SU-DHL-6 (cell line): Measurements from ENCODE around the gene DDX31.

Experiments used
- H2AFZ ChIP-seq: fragments of 200-600 bp; sonication (generic); 2 replicates; pipeline ENCODE4 v1.6.1; 2014; ENCODE audit warnings: low read depth, mild to moderate bottlenecking, moderate library complexity, mixed read lengths, antibody characterized with exemption, low read length; ENCODE audit not compliant: severe bottlenecking
- H3F3A ChIP-seq: fragments of 200-600 bp; shearing (Covaris generic); 2 replicates; pipeline ENCODE4 v1.6.0; 2016; ENCODE audit warnings: antibody characterized with exemption, mild to moderate bottlenecking; ENCODE audit not compliant: insufficient read depth
- H3K27ac ChIP-seq: fragments of 200-600 bp; sonication (generic); 2 replicates; pipeline ENCODE4 v1.5.1; 2016; ENCODE audit warnings: low read depth, mild to moderate bottlenecking, low read length, moderate library complexity, mixed read lengths
- H3K27me3 ChIP-seq: fragments of 200-600 bp; sonication (generic), shearing (Covaris generic); 2 replicates; pipeline ENCODE4 v1.6.0; 2014; ENCODE audit warnings: mild to moderate bottlenecking, low read length
- H3K36me3 ChIP-seq: fragments of 200-600 bp; sonication (generic); 2 replicates; pipeline ENCODE4 v1.6.1; 2014; ENCODE audit warnings: mild to moderate bottlenecking, low read length, mixed read lengths
- H3K4me2 ChIP-seq: fragments of 300-600, 200-600 bp; shearing (Covaris generic), sonication (generic); 2 replicates; pipeline ENCODE4 v1.6.0; 2014; ENCODE audit warnings: low read length, low read depth, mild to moderate bottlenecking; ENCODE audit not compliant: poor library complexity, severe bottlenecking
- H3K4me3 ChIP-seq: fragments of 200-600 bp; sonication (generic); 2 replicates; pipeline ENCODE4 v1.5.1; 2014; ENCODE audit warnings: antibody characterized with exemption, low read length, mild to moderate bottlenecking, mixed read lengths; ENCODE audit not compliant: insufficient read depth, poor library complexity, severe bottlenecking
- H3K79me2 ChIP-seq: fragments of 200-600 bp; sonication (generic); 2 replicates; pipeline ENCODE4 v1.6.1; 2014; ENCODE audit warnings: mild to moderate bottlenecking, low read length, moderate library complexity; ENCODE audit not compliant: insufficient read depth
- H3K9ac ChIP-seq: fragments of 200-600 bp; sonication (generic); 2 replicates; pipeline ENCODE4 v1.7.0; 2014; ENCODE audit warnings: mild to moderate bottlenecking, low read length
- H3K9me2 ChIP-seq: fragments of 200-600 bp; sonication (generic); replicated peaks from 2 replicates; pipeline ENCODE4 v1.6.1; 2014; ENCODE audit warnings: low read length; ENCODE audit not compliant: insufficient read depth
- H3K9me3 ChIP-seq: fragments of 200-600 bp; sonication (generic); 2 replicates; pipeline ENCODE4 v1.6.1; 2014; ENCODE audit warnings: low read length, mixed read lengths; ENCODE audit not compliant: insufficient read depth
- H4K20me1 ChIP-seq: fragments of 200-600 bp; sonication (generic); 2 replicates; pipeline ENCODE4 v1.6.1; 2014; ENCODE audit warnings: low read depth, mild to moderate bottlenecking, antibody characterized with exemption, low read length, moderate library complexity, mixed read lengths
- EZH2phosphoT487 ChIP-seq: fragments of 200-600 bp; sonication (generic), shearing (Covaris generic); conservative IDR thresholded peaks from 2 replicates; pipeline ENCODE4 v1.6.1; 2018; ENCODE audit warnings: mild to moderate bottlenecking, antibody characterized with exemption, low read length, moderate library complexity, mixed read lengths
- TF ChIP-seq, protein P1 (sequence below): fragments of 200-600 bp; sonication (generic); IDR thresholded peaks from one replicate; pipeline ENCODE4 v1.5.1; 2017; ENCODE audit warnings: antibody characterized with exemption, mild to moderate bottlenecking, low read length, moderate library complexity; ENCODE audit not compliant: insufficient read depth, poor library complexity, severe bottlenecking

Gene DDX31

GRCh38 chr9:132697230-132697629, 27.4 kb upstream of the DDX31 start:
- no peak overlapping the region for H2AFZ ChIP-seq
- peaks cover 27% of the 10 kb centered on the region for H3K9me3 ChIP-seq
- no peaks in the 10 kb centered on the region for H3K27me3 ChIP-seq
- no peak overlapping the region for H3K27ac ChIP-seq
- no peak overlapping the region for H3K4me3 ChIP-seq
- no peak overlapping the region for H3K9ac ChIP-seq
- no peaks in the 10 kb centered on the region for H4K20me1 ChIP-seq
- H3K4me2 ChIP-seq = no peak overlapping the region
- no peaks in the 10 kb centered on the region; the same call in 1 of the 2 replicates for H3K36me3 ChIP-seq
- no peak for TF ChIP-seq EZH2phosphoT487
- TF ChIP-seq, protein P1, sequence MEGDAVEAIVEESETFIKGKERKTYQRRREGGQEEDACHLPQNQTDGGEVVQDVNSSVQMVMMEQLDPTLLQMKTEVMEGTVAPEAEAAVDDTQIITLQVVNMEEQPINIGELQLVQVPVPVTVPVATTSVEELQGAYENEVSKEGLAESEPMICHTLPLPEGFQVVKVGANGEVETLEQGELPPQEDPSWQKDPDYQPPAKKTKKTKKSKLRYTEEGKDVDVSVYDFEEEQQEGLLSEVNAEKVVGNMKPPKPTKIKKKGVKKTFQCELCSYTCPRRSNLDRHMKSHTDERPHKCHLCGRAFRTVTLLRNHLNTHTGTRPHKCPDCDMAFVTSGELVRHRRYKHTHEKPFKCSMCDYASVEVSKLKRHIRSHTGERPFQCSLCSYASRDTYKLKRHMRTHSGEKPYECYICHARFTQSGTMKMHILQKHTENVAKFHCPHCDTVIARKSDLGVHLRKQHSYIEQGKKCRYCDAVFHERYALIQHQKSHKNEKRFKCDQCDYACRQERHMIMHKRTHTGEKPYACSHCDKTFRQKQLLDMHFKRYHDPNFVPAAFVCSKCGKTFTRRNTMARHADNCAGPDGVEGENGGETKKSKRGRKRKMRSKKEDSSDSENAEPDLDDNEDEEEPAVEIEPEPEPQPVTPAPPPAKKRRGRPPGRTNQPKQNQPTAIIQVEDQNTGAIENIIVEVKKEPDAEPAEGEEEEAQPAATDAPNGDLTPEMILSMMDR = no peak
- no peaks in the 10 kb centered on the region for H3K9me2 ChIP-seq
- no peaks in the 10 kb centered on the region for H3F3A ChIP-seq
- no peaks in the 10 kb centered on the region for H3K79me2 ChIP-seq

DNA sequence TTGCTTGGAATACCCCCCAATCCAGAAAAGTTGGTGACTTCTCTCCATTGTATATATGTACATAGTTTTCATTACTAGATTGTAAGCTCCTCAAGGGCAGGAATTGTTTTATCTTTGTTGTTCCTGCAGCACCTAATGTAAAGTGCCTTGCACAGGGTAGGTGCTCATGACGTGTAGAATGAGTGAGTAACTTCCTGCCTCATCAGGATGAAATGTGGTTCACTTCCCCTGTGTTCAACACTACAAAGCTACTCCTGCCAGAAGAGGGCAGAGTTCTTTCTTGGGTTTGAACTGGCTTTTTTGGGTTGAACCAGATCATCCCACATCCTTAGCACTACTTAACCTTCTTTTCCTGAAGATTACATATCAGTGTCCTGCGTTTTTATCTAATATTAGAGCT, 24.4 kb upstream of the DDX31 start:
- H2AFZ ChIP-seq = no peak overlapping the region
- H3K9me3 ChIP-seq = peaks cover 27% of the 10 kb centered on the region
- no peak overlapping the region for H3K4me3 ChIP-seq
- TF ChIP-seq, protein P1 = no peak
- no peak for TF ChIP-seq EZH2phosphoT487
- H3K36me3 ChIP-seq = peaks cover 2% of the 10 kb centered on the region
- H3K27ac ChIP-seq = no peak overlapping the region
- H4K20me1 ChIP-seq = no peaks in the 10 kb centered on the region
- no peaks in the 10 kb centered on the region for H3K9me2 ChIP-seq
- H3K79me2 ChIP-seq = no peaks in the 10 kb centered on the region
- H3K9ac ChIP-seq = no peak overlapping the region
- H3K27me3 ChIP-seq = no peaks in the 10 kb centered on the region
- H3F3A ChIP-seq = no peaks in the 10 kb centered on the region
- no peak overlapping the region for H3K4me2 ChIP-seq

- no peaks in the 10 kb centered on the region for H3F3A ChIP-seq
- no peak overlapping the region for H3K4me2 ChIP-seq
- no peaks in the 10 kb centered on the region for H3K79me2 ChIP-seq
- peaks cover under 1% of the 10 kb centered on the region; the same call in 1 of the 2 replicates for H3K9me3 ChIP-seq
- H3K9me2 ChIP-seq = no peaks in the 10 kb centered on the region
- no peak overlapping the region for H2AFZ ChIP-seq
- no peak overlapping the region for H3K9ac ChIP-seq
- H3K27ac ChIP-seq = no peak overlapping the region
- H3K36me3 ChIP-seq = peaks cover 12% of the 10 kb centered on the region
- H3K27me3 ChIP-seq = no peaks in the 10 kb centered on the region
- H3K4me3 ChIP-seq = no peak overlapping the region
- H4K20me1 ChIP-seq = no peaks in the 10 kb centered on the region
- TF ChIP-seq EZH2phosphoT487 = no peak
- TF ChIP-seq, protein P1 = no peak
These were observed 20.9 kb upstream of the DDX31 start for GRCh38 chr9:132690696-132691095.

DNA sequence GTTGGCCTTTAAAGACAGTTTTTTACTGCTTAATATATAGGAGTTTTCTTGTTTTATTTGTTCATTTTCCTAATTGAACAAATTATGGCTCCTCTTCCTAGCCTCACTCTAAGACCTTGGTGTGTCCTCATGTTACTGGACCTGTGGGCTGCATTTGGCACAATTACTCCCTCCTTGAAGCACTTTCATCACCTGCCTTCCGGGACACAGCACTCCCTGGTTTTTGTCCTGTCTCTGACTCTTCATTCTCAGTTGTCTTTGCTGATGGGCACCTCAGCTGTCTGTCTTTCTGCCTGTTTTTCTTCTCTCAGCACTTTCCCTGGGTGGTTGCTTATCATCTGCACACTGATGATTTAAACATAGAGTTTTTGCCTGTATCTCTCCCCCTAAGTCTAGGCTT, 14.1 kb upstream of the DDX31 start:
- Histone ChIP-seq H3K36me3 (peaks cover 14% of the 10 kb centered on the region; the same call in 1 of the 2 replicates), H3K79me2 (peaks cover 48% of the 10 kb centered on the region), H2AFZ (no peak overlapping the region), H4K20me1 (no peaks in the 10 kb centered on the region), H3F3A (no peaks in the 10 kb centered on the region), H3K9me3 (no peaks in the 10 kb centered on the region), H3K27ac (no peak overlapping the region), H3K9ac (no peak overlapping the region), H3K9me2 (no peaks in the 10 kb centered on the region), H3K4me3 (no peak overlapping the region), H3K27me3 (no peaks in the 10 kb centered on the region), H3K4me2 (no peak overlapping the region)
- TF ChIP-seq EZH2phosphoT487 = no peak
- TF ChIP-seq, protein P1 = no peak
